GM18526 (cell line): ENCODE measurements around the gene DISP1.

Experiments
- POLR2A ChIP-seq: IDR thresholded peaks from 3 replicates; pipeline ENCODE4 v1.6.1; 2011; ENCODE audit not compliant: insufficient read length; ENCODE audit errors: extremely low read depth

DISP1 gene, protein sequence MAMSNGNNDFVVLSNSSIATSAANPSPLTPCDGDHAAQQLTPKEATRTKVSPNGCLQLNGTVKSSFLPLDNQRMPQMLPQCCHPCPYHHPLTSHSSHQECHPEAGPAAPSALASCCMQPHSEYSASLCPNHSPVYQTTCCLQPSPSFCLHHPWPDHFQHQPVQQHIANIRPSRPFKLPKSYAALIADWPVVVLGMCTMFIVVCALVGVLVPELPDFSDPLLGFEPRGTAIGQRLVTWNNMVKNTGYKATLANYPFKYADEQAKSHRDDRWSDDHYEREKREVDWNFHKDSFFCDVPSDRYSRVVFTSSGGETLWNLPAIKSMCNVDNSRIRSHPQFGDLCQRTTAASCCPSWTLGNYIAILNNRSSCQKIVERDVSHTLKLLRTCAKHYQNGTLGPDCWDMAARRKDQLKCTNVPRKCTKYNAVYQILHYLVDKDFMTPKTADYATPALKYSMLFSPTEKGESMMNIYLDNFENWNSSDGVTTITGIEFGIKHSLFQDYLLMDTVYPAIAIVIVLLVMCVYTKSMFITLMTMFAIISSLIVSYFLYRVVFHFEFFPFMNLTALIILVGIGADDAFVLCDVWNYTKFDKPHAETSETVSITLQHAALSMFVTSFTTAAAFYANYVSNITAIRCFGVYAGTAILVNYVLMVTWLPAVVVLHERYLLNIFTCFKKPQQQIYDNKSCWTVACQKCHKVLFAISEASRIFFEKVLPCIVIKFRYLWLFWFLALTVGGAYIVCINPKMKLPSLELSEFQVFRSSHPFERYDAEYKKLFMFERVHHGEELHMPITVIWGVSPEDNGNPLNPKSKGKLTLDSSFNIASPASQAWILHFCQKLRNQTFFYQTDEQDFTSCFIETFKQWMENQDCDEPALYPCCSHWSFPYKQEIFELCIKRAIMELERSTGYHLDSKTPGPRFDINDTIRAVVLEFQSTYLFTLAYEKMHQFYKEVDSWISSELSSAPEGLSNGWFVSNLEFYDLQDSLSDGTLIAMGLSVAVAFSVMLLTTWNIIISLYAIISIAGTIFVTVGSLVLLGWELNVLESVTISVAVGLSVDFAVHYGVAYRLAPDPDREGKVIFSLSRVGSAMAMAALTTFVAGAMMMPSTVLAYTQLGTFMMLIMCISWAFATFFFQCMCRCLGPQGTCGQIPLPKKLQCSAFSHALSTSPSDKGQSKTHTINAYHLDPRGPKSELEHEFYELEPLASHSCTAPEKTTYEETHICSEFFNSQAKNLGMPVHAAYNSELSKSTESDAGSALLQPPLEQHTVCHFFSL (N-terminal part only)

DNA sequence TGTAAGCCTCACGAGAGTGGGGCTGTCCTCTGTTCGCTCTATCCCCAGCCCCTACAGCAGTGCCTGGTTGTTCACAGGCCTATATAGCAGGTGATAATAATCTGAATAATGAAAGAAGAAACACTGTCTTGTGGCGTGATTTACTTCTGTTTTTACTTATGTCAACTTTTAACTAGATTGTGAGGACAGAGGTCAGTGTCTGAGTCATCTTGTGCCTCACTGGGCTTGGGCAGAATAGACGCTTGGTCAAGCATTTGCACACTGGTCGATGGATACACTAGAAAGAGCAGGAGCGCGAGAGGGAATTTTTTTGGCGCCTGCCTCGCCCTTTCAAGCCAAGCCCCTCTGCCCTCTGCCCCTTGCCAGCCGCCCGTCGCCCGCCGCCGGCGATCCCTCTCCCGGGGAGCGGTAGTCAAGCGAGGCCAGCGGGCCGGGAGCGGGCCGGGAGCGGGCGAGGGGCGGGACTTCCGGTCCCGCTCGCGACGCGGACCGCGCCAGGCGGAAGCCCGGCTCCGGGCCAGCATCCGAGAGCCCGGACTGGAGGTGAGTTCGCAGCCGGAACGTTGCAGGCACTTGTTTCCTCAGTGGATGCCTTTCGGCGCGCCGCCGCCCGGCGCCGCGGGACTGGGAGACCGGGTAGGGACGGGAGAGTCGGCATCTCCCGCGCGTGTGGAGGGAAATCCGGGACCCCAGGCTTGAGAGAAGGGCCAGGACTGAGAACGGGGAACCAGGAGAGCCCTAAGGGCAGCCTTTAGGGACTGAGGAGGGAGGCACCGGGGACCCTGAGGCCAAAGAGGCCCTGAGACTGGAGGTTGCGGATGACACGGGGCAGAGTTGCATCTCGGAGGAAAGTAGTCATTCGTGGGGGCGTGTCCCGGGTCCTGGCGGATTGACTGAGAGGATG, at the start of gene DISP1:
DISP1 (plus strand) TSS at position 504 of the 904 bp plus-strand sequence. CDS start 127,785 bp downstream, outside the sequence.
- TF ChIP-seq POLR2A = peak; percentile 61

DNA sequence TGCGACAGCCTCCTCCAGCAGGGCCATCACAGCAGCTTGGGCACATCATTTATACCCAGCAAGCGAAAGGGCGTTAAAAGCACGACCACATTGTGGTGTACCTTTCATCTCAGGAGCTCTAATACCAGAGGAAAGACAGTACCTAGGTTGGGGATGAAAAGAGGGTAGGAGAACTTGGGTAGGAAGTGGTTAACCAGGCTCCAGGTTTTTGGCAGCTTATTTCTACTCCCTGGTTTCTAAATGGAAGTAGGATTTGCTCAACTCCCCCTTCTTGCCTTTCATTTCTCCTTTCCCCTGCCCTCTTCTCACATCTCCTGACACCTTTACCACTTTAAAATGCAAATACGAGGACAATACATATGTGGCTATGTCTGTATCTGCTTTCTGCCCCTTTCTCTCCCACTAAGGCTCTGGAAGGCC, 47.7 kb upstream of the DISP1 start:
- no peak for TF ChIP-seq POLR2A

DNA sequence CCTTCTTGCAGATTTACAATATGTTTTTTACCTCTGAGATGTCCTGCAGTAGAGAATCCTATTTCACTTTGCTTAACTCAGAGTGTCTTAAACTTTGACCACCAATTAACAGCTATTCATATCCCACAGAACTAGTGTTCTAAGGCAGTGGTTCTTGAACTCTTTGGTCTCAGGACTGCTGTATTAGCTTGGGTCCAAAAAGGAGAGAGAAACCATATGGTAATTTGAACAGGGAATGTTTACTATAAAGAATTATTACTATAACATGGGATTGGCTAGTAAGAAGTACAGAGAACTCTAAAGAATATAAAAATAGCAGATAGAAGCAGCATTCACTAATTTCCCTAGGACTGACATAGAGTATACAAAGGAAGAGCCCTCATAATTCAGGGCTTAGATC, 46.2 kb upstream of the DISP1 start:
- TF ChIP-seq POLR2A = no peak

DNA sequence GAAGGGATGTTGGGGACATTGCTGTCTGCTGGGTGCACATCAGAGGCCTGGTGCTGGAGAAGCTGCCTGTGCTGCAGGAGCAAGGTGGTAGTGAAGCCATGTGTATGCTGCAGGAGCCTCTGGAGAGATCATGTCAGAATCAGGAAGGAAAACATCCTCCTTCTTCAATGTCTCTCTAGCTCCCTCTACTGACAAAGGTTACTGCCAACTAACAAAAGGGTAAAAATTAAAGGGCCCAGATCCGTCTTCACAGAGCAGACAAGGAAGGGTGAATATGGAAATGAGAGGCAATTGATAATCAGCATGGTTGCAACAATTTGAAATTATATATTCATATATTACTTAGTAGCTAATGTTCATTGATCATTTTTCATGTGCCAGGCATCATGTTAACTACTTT, 45.7 kb upstream of the DISP1 start:
- TF ChIP-seq POLR2A = no peak

DNA sequence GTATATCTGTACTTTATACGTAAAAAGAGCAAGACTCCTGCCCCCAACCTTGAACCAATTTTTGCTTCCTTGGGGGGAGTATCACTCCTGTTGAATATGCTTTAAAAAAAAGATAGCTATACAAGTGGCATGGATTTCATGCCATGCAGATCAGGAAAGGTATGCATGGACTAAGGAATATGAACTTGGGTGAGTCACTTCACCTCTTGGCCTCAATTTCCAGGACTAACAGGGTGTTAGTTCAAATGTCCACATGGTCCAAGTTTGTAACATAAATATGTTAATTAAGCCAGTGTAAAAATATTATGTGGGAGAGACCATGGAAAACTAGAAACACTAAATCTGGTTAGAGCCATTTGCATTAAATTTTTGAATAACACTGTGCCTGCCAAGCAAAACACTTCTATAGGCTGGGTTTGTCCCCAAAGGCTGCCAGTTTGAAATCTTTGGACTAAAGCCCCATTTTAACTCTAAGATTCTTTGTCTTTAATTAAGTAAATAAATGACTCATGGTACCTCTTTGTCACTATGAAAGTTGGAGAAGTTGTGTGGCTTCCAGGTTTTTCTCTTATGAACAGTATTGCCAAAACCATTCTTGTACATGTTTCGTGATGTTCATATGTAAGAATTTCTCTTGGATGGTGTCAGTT, 44.7 kb upstream of the DISP1 start:
- TF ChIP-seq POLR2A = no peak

- TF ChIP-seq POLR2A = no peak
Observed at GRCh38 chr1:222772996-222773379, 41.9 kb upstream of the DISP1 start.

DNA sequence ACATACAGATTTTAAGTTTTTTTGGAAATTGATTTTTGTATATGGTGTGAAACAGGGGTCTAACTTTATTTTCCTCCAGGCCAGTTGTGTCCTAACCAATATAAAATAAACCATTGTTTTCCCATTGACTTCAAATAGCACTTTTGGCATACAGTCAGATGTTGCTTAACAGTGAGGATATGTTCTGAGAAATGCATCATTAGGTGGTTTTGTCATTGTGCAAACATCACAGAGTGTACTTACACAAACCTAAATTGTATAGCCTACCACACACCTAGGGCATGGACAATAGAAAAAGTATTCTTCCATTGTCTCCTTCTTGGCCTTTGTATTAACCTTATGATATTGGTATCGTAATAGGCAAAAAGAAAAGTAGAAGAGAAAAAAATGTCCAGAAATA, 37.4 kb upstream of the DISP1 start:
- TF ChIP-seq POLR2A = no peak

- no peak for TF ChIP-seq POLR2A
Observed at GRCh38 chr1:222777977-222778376, 36.9 kb upstream of the DISP1 start.

DNA sequence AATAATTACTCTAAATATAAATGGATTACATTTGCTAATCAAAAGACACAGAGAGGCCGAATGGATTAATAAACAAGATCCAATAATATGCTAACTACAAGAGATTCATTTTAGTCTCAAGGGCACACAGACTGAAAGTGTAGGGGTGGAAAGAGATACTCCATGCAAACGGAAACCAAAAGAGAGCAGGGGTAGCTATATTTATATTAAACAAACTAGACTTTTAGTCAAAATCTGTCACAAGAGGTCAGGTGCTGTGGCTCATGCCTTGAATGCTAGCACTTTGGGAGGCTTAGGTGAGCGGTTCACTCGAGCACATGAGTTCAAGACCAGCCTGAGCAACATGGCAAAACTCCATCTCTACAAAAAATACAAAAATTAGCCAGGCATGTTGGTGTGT, 33.6 kb upstream of the DISP1 start:
- TF ChIP-seq POLR2A = no peak

DNA sequence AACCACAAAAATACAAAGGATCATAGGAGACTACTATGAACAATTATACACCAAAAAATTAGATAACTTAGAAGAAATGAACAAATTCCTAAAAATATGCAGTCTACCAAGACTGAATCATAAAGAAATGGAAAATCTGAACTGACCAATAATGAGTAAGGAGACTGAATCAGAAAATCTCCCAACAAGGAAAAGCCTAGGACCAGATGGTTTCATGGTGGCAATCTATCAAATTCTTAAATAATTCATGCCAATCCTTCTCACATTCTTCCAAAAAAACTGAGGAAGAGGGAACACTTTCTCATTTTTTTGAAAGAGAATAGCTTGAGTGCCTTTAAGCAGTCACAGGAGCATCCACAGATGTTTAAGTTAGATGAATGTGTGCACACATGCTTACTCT, 31.8 kb upstream of the DISP1 start:
- TF ChIP-seq POLR2A = no peak

DNA sequence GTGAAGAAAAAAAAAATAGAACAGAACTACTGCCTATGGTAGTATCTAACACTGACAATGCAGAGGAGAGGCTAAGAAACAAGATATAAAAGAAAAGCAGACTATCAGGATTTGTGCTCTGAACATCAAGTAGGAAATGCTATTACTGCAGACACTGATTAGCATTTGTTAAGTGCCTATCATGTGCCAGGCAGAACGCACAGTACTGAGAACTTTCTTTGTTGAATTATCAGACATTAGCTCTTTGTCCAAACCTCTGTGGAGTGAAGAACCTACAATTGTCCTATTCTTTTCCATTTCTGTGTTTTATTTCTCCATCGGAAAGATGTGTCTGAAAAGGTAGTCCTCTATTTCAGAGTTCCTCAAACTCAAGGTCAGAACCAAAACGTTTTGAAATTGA, 30.5 kb upstream of the DISP1 start:
- TF ChIP-seq POLR2A = no peak

- no peak for TF ChIP-seq POLR2A
Observed at GRCh38 chr1:222784916-222785315, 29.9 kb upstream of the DISP1 start.

- TF ChIP-seq POLR2A = no peak
Observed at GRCh38 chr1:222785529-222785928, 29.3 kb upstream of the DISP1 start.

DNA sequence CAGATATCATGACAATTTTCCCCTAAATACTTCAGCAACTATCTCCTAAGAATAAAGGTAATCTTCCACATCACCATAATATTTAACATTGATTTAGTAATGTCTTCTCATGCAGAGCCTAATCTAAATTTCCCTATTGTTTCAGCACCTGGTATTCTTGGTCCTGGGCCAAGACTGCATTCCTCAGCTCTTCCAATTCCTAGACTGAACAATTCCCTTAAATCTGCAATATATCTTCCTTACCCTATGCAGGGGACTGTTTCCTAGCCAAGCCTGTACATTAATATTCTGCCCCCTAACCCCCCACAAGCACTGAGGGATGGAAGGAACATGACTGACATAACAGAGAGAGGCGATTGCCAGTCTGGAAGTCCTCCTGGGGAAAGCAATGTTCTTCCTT, 28.7 kb upstream of the DISP1 start:
- no peak for TF ChIP-seq POLR2A
